ENCODE results near the gene NPHS1. TPM values are rescaled to one million over a fixed set of nuclear protein-coding genes. Genes with fewer than 3 reads are reported as not detected.

Gene NPHS1
- polyA plus RNA-seq, 1 donor from 2014 or later = 0.05 TPM

DNA sequence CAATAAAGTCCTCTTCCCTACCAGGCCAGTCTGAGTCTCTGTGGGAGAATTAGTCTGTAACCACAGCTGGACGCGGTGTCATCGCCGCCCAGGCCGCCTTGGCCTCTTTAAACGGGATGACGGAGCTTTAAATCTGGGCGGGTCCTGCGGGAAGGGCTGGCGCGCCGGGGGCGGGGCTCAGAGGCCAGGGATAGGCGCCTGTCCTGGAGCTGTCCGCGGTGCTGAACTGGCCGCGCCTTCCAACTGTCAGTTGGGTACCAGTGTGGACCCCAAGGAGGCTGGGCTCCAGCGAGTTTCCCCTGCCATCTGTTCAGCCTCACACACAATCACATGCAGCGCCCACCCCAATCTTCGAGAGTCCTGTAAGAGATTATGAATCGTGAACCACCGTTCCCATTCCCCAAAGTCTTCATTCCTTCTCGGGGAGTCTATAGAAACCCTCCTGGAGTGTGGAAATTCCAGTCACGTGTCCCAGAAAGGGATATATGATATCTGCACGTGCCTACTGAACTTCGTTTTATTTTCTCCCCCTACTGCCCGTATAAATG lies 27.5 kb upstream of the NPHS1 start:
- Histone ChIP-seq H3K4me2 (ENCODE audit: low read length) (no peak overlapping the region), H3K36me3 (ENCODE audit: insufficient read depth, low read length) (no peaks in the 10 kb centered on the region), H4K20me1 (ENCODE audit: insufficient read depth) (no peaks in the 10 kb centered on the region), H3K79me2 (replicated peaks; ENCODE audit: insufficient read depth, low read length) (no peaks in the 10 kb centered on the region), H3K27me3 (ENCODE audit: insufficient read depth, low read depth, low read length) (no peaks in the 10 kb centered on the region), H3K4me3 (ENCODE audit: low read length) (no peak overlapping the region), H3K9me3 (ENCODE audit: low read length) (no peaks in the 10 kb centered on the region), H3K9me2 (ENCODE audit: insufficient read depth, low read length) (no peaks in the 10 kb centered on the region), H2AFZ (ENCODE audit: low read depth, low read length) (no peak overlapping the region), H3K9ac (ENCODE audit: low read length) (no peak overlapping the region), H3K27ac (ENCODE audit: low read length) (no peak overlapping the region), H3F3A (ENCODE audit: insufficient read depth, low read length, poor library complexity, severe bottlenecking) (peaks cover 3% of the 10 kb centered on the region)
- no peak for TF ChIP-seq RAD21 (conservative IDR thresholded peaks at IDR 0.05)
- TF ChIP-seq, protein P1, sequence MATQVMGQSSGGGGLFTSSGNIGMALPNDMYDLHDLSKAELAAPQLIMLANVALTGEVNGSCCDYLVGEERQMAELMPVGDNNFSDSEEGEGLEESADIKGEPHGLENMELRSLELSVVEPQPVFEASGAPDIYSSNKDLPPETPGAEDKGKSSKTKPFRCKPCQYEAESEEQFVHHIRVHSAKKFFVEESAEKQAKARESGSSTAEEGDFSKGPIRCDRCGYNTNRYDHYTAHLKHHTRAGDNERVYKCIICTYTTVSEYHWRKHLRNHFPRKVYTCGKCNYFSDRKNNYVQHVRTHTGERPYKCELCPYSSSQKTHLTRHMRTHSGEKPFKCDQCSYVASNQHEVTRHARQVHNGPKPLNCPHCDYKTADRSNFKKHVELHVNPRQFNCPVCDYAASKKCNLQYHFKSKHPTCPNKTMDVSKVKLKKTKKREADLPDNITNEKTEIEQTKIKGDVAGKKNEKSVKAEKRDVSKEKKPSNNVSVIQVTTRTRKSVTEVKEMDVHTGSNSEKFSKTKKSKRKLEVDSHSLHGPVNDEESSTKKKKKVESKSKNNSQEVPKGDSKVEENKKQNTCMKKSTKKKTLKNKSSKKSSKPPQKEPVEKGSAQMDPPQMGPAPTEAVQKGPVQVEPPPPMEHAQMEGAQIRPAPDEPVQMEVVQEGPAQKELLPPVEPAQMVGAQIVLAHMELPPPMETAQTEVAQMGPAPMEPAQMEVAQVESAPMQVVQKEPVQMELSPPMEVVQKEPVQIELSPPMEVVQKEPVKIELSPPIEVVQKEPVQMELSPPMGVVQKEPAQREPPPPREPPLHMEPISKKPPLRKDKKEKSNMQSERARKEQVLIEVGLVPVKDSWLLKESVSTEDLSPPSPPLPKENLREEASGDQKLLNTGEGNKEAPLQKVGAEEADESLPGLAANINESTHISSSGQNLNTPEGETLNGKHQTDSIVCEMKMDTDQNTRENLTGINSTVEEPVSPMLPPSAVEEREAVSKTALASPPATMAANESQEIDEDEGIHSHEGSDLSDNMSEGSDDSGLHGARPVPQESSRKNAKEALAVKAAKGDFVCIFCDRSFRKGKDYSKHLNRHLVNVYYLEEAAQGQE (IDR thresholded peaks at IDR 0.05; ENCODE audit: borderline replicate concordance) = peak; percentile 86
- TF ChIP-seq, protein P2, sequence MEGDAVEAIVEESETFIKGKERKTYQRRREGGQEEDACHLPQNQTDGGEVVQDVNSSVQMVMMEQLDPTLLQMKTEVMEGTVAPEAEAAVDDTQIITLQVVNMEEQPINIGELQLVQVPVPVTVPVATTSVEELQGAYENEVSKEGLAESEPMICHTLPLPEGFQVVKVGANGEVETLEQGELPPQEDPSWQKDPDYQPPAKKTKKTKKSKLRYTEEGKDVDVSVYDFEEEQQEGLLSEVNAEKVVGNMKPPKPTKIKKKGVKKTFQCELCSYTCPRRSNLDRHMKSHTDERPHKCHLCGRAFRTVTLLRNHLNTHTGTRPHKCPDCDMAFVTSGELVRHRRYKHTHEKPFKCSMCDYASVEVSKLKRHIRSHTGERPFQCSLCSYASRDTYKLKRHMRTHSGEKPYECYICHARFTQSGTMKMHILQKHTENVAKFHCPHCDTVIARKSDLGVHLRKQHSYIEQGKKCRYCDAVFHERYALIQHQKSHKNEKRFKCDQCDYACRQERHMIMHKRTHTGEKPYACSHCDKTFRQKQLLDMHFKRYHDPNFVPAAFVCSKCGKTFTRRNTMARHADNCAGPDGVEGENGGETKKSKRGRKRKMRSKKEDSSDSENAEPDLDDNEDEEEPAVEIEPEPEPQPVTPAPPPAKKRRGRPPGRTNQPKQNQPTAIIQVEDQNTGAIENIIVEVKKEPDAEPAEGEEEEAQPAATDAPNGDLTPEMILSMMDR (IDR thresholded peaks at IDR 0.05; ENCODE audit: poor library complexity, severe bottlenecking) = no peak

DNA sequence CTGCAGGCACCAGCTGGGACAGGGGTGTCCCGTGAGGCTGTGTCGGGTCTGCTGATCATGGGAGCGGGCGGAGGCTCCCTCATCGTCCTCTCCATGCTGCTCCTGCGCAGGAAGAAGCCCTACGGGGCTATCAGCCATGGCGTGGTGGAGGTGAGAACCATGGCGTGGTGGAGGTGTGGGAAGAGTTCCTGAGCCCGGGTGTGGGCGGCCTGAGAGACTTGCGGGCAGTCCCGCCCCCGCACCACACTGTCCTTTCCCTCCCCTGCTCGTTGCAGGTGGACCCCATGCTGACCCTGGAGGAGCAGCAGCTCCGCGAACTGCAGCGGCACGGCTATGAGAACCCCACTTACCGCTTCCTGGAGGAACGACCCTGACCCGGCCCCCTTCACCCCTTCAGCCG lies 26.8 kb upstream of the NPHS1 start:
- H3K4me3 ChIP-seq (ENCODE audit: low read length) = no peak overlapping the region
- no peak overlapping the region for H3K27ac ChIP-seq (ENCODE audit: low read length)

More for the DNA sequence above, 26.8 kb upstream of the NPHS1 start:
- H3K79me2 ChIP-seq (replicated peaks; ENCODE audit: insufficient read depth, low read length) = no peaks in the 10 kb centered on the region
- H3K36me3 ChIP-seq (ENCODE audit: insufficient read depth, low read length) = no peaks in the 10 kb centered on the region
- no peak overlapping the region for H2AFZ ChIP-seq (ENCODE audit: low read depth, low read length)
- H3F3A ChIP-seq (ENCODE audit: insufficient read depth, low read length, poor library complexity, severe bottlenecking) = peaks cover 3% of the 10 kb centered on the region
- no peaks in the 10 kb centered on the region for H3K27me3 ChIP-seq (ENCODE audit: insufficient read depth, low read depth, low read length)
- no peak overlapping the region for H3K9ac ChIP-seq (ENCODE audit: low read length)
- no peaks in the 10 kb centered on the region for H3K9me2 ChIP-seq (ENCODE audit: insufficient read depth, low read length)
- no peak for TF ChIP-seq POLR2AphosphoS5 (IDR thresholded peaks at IDR 0.05)
- no peak for TF ChIP-seq SMC3 (conservative IDR thresholded peaks at IDR 0.05; ENCODE audit: poor library complexity)
- TF ChIP-seq TAF1 (IDR thresholded peaks at IDR 0.05; ENCODE audit: low read depth) = no peak
- TF ChIP-seq EZH2 (IDR thresholded peaks at IDR 0.05; ENCODE audit: borderline replicate concordance, insufficient read depth, low read length, poor library complexity, severe bottlenecking) = no peak
- TF ChIP-seq, protein P2 (IDR thresholded peaks at IDR 0.05; ENCODE audit: poor library complexity, severe bottlenecking) = no peak
- no peak for TF ChIP-seq EP300 (conservative IDR thresholded peaks at IDR 0.05; ENCODE audit: poor library complexity, severe bottlenecking)
- TF ChIP-seq, protein P1 (IDR thresholded peaks at IDR 0.05; ENCODE audit: borderline replicate concordance) = no peak
- no peak for TF ChIP-seq RAD21 (conservative IDR thresholded peaks at IDR 0.05)
- no peak for TF ChIP-seq MXI1 (conservative IDR thresholded peaks at IDR 0.05; ENCODE audit: poor library complexity, severe bottlenecking)
- H3K4me2 ChIP-seq (ENCODE audit: low read length) = no peak overlapping the region
- H3K9me3 ChIP-seq (ENCODE audit: low read length) = no peaks in the 10 kb centered on the region
- H4K20me1 ChIP-seq (ENCODE audit: insufficient read depth) = no peaks in the 10 kb centered on the region

All from neural cell (in vitro differentiated cells).